A549 (cell line): ENCODE measurements around the gene SNX3. TPM values are rescaled to one million over a fixed set of nuclear protein-coding genes. Genes with fewer than 3 reads are reported as not detected.
"Not testable (repeated sequence)": the region's sequence is repeated elsewhere in the genome, so short reads cannot be mapped to it uniquely, and the experiment has no call there.

ENCODE experiments used
- ATAC-seq, 2 experiments: fragments of 200-7000 bp in 1 of 2; fragments of >200 bp in 1 of 2; cut with Nextera tagmentation in 1 of 2; cut with Tn5 transposase in 1 of 2; 3 replicates each; pipeline versions ENCODE4 v1.8.0 to v1.9.1; 2018 to 2020; ENCODE audit warnings: mild to moderate bottlenecking in 1 of 2, moderate library complexity in 1 of 2
- CTCF ChIA-PET: fragments of 300-600 bp; sonication (Branson Sonifier 250); formaldehyde crosslinking; extraction: SDS; loops from one replicate; lab custom pipeline; 2021; ENCODE audit warnings: antibody characterized with exemption, inconsistent platforms; lab: Yijun Ruan, JAX
- POLR2A ChIA-PET: fragments of 350-600 bp; formaldehyde crosslinking; extraction: SDS; loops from one replicate; lab custom pipeline; 2021; ENCODE audit warnings: antibody characterized with exemption, inconsistent platforms; lab: Yijun Ruan, JAX
- DNase-seq, 2 experiments: peaks; one replicate each; pipeline versions ENCODE4 v3.0.0 to v3.0.0-alpha.2; 2011 to 2016; ENCODE audit warnings: low read depth in 1 of 2, low spot score in 1 of 2
- FAIRE-seq: peaks from 2 replicates; lab custom pipeline; 2011; peaks lifted over from hg19 to GRCh38; lab: Jason Lieb, UNC
- H3K27ac ChIP-seq, 2 experiments: fragments of >200 bp; sonication (Bioruptor Twin); formaldehyde crosslinking; 3 replicates each; pipeline ENCODE4 v1.5.1; 2016 to 2017
- H3K4me1 ChIP-seq: fragments of >200 bp; sonication (Bioruptor Twin); formaldehyde crosslinking; 3 replicates; pipeline ENCODE4 v1.6.1; 2016
- H3K4me2 ChIP-seq: fragments of >200 bp; sonication (Bioruptor Twin); formaldehyde crosslinking; 3 replicates; pipeline ENCODE4 v1.6.1; 2016
- H3K4me3 ChIP-seq: fragments of >200 bp; sonication (Bioruptor Twin); formaldehyde crosslinking; 3 replicates; pipeline ENCODE4 v1.5.1; 2016
- H3K9me3 ChIP-seq: fragments of >200 bp; sonication (Bioruptor Twin); formaldehyde crosslinking; 3 replicates; pipeline ENCODE4 v1.6.1; 2016
- CBX8 ChIP-seq: fragments of 200-600 bp; sonication (generic); IDR thresholded peaks from 2 replicates; pipeline ENCODE4 v1.6.1; 2016
- CEBPB ChIP-seq, 2 experiments: fragments of >200 bp in 1 of 2; sonication (Bioruptor Twin) in 1 of 2; formaldehyde crosslinking in 1 of 2; IDR thresholded peaks; 2 replicates each; pipeline ENCODE4 v1.6.1; 2012 to 2016
- EHF ChIP-seq: fragments of 250-450 bp; sonication (Bioruptor Pico); IDR thresholded peaks from 2 replicates; pipeline ENCODE4 v1.5.0; 2020; ENCODE audit warnings: mild to moderate bottlenecking
- FOSB ChIP-seq: fragments of 250-450 bp; sonication (Bioruptor Pico); IDR thresholded peaks from 2 replicates; pipeline ENCODE4 v1.5.0; 2020; ENCODE audit warnings: mild to moderate bottlenecking, moderate library complexity
- FOXS1 ChIP-seq: fragments of 250-450 bp; sonication (Bioruptor Pico); IDR thresholded peaks from 2 replicates; pipeline ENCODE4 v1.5.0; 2020; ENCODE audit warnings: mild to moderate bottlenecking, moderate library complexity
- HEYL ChIP-seq: fragments of 250-450 bp; sonication (Bioruptor Pico); IDR thresholded peaks from 2 replicates; pipeline ENCODE4 v1.8.0; 2021; ENCODE audit warnings: mild to moderate bottlenecking, moderate library complexity
- HOXA7 ChIP-seq: fragments of 250-450 bp; sonication (Bioruptor Pico); IDR thresholded peaks from 2 replicates; pipeline ENCODE4 v1.5.0; 2020; ENCODE audit warnings: mild to moderate bottlenecking, moderate library complexity
- HOXB5 ChIP-seq: fragments of 250-450 bp; sonication (Bioruptor Pico); IDR thresholded peaks from 2 replicates; pipeline ENCODE4 v1.5.0; 2020; ENCODE audit warnings: mild to moderate bottlenecking, moderate library complexity
- MYC ChIP-seq: IDR thresholded peaks from 2 replicates; pipeline ENCODE4 v1.6.1; 2012; ENCODE audit warnings: mild to moderate bottlenecking, inconsistent platforms, low read length, improper control_type of control experiment, borderline replicate concordance
- NPAS2 ChIP-seq: fragments of 250-450 bp; sonication (Bioruptor Pico); IDR thresholded peaks from 2 replicates; pipeline ENCODE4 v1.8.0; 2022; ENCODE audit warnings: mild to moderate bottlenecking, moderate library complexity, borderline replicate concordance
- NR3C1 ChIP-seq: fragments of >200 bp; sonication (Bioruptor Twin); formaldehyde crosslinking; IDR thresholded peaks from 3 replicates; pipeline ENCODE4 v1.6.1; 2017
- PHF8 ChIP-seq: fragments of 200-600 bp; sonication (generic); IDR thresholded peaks from 2 replicates; pipeline ENCODE4 v1.6.1; 2016; ENCODE audit warnings: low read depth, mild to moderate bottlenecking, antibody characterized with exemption, moderate library complexity, borderline replicate concordance
- POLR2A ChIP-seq: IDR thresholded peaks from 2 replicates; pipeline ENCODE4 v1.6.1; 2012; ENCODE audit warnings: mild to moderate bottlenecking, low read length
- RAD21 ChIP-seq, 2 experiments: fragments of >200 bp in 1 of 2; sonication (Bioruptor Twin) in 1 of 2; formaldehyde crosslinking in 1 of 2; IDR thresholded peaks in 1 of 2; conservative IDR thresholded peaks in 1 of 2; 2 replicates in 1 of 2; 3 replicates in 1 of 2; pipeline ENCODE4 v1.6.1; 2012 to 2018; ENCODE audit warnings: inconsistent platforms in 1 of 2
- RARB ChIP-seq: fragments of 250-450 bp; sonication (Bioruptor Pico); IDR thresholded peaks from 2 replicates; pipeline ENCODE4 v1.8.0; 2021; ENCODE audit warnings: mild to moderate bottlenecking, moderate library complexity
- REST ChIP-seq: fragments of 200-600 bp; sonication (generic); IDR thresholded peaks from 2 replicates; pipeline ENCODE4 v1.6.1; 2016; ENCODE audit warnings: antibody characterized with exemption, mild to moderate bottlenecking, moderate library complexity
- RFX5 ChIP-seq: fragments of 450-650 bp; IDR thresholded peaks from 2 replicates; pipeline ENCODE4 v1.7.1; 2014; ENCODE audit warnings: antibody characterized with exemption, mild to moderate bottlenecking, moderate library complexity
- TFCP2L1 ChIP-seq: fragments of 250-450 bp; sonication (Bioruptor Pico); IDR thresholded peaks from 2 replicates; pipeline ENCODE4 v1.5.0; 2021; ENCODE audit warnings: mild to moderate bottlenecking
- ZSCAN20 ChIP-seq: fragments of 250-450 bp; sonication (Bioruptor Pico); IDR thresholded peaks from 2 replicates; pipeline ENCODE4 v1.8.0; 2022; ENCODE audit warnings: mild to moderate bottlenecking, moderate library complexity
- WGBS: methylation state at CpG from one replicate; pipeline ENCODE4 v1.1.6; 2017; ENCODE audit errors: missing lambda C conversion rate; 5-methylcytosine and 5-hydroxymethylcytosine counted together
- polyA plus RNA-seq, 4 experiments: library from polyadenylated mRNA; depleted of rRNA in 3 of 4; stranded (reverse); fragments of >200 nt; fragmentation: RNase III in 1 of 4; extraction: RNeasy Plus Mini Kit Qiagen cat#74134 plus additional on column Dnase treatment in 1 of 4; gene quantifications; 2 replicates in 3 of 4; 3 replicates in 1 of 4; pipeline ENCODE4 v1.2.3, GENCODE V29; 2011 to 2017
- TF ChIP-seq, protein P1 (sequence below): fragments of >200 bp; sonication (Bioruptor Twin); formaldehyde crosslinking; IDR thresholded peaks from 3 replicates; pipeline ENCODE4 v1.5.1; 2016
- TF ChIP-seq, protein P2 (sequence below): fragments of >200 bp; sonication (Bioruptor Twin); formaldehyde crosslinking; IDR thresholded peaks from 2 replicates; pipeline ENCODE4 v1.6.1; 2016

The SNX3 gene
- polyA plus RNA-seq, 2 of the 4 experiments (the other 2 are of a cell fraction), result 106 to 214 TPM

DNA sequence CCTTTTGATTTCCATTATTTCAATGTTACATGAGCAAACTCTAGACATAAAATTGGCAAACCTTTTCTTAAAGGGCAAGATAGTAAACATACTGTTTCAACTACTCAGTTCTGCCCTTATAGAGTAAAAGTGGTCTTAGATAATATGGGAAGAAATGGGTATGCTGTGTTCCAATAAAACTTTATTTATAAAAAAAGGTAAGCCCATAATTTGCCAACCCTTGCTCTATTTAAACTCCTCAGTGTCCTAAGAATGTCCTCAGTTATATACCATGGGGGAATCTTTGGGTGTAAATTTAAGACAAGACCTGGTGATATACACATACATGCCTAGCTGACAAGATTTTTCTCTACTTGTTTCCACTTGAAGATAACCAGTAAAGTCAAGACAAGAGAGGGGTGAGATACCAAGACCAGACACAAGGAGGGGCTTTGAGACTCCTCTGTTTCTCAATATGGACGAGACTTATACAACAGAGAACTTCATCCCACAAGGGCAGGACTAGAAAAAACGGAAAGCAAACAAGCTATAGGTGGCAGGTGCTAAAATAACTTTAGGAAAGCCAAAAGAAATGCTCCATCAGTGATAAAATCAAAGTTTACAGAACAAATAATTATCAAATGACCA, 10.5 kb downstream of the SNX3 start:
- WGBS, result 56% methylated on average over 2 of the region's 2 CpGs
- DNase-seq (peak in 1 of 2 experiments; percentile 45), ATAC-seq (peak; percentile 47 to 63; a peak in 4 of 6 replicates)

GRCh38 chr6:108247965-108248536, 12.8 kb downstream of the SNX3 start:
- ChIA-PET CTCF (no interaction called here), POLR2A (no interaction called here)
- Histone ChIP-seq H3K27ac (no peak overlapping the region), H3K9me3 (no peaks in the 10 kb centered on the region; the same call in 2 of the 3 replicates), H3K4me3 (no peak overlapping the region), H3K4me1 (no peaks in the 10 kb centered on the region), H3K4me2 (no peak overlapping the region)
- FAIRE-seq, result no peak
- TF ChIP-seq MYC (no peak), POLR2A (no peak), HEYL (no peak), FOSB (CRISPR knock-in tag) (no peak), RARB (CRISPR knock-in tag) (no peak), HOXA7 (CRISPR knock-in tag) (no peak), RFX5 (no peak)
- TF ChIP-seq, protein P1, sequence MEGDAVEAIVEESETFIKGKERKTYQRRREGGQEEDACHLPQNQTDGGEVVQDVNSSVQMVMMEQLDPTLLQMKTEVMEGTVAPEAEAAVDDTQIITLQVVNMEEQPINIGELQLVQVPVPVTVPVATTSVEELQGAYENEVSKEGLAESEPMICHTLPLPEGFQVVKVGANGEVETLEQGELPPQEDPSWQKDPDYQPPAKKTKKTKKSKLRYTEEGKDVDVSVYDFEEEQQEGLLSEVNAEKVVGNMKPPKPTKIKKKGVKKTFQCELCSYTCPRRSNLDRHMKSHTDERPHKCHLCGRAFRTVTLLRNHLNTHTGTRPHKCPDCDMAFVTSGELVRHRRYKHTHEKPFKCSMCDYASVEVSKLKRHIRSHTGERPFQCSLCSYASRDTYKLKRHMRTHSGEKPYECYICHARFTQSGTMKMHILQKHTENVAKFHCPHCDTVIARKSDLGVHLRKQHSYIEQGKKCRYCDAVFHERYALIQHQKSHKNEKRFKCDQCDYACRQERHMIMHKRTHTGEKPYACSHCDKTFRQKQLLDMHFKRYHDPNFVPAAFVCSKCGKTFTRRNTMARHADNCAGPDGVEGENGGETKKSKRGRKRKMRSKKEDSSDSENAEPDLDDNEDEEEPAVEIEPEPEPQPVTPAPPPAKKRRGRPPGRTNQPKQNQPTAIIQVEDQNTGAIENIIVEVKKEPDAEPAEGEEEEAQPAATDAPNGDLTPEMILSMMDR, result 0 out of 3 replicates have a peak, but pooled peaks have one; percentile 11
- DNase-seq, result no peak
- no peak for ATAC-seq
- 83% methylated on average over 1 of the region's 1 CpG for WGBS

More for the DNA sequence above, 10.5 kb downstream of the SNX3 start:
- Histone ChIP-seq H3K4me1 (no peaks in the 10 kb centered on the region), H3K4me3 (no peak overlapping the region), H3K27ac (no peak overlapping the region), H3K9me3 (no peaks in the 10 kb centered on the region), H3K4me2 (no peak overlapping the region)
- FAIRE-seq, result no peak
- POLR2A ChIA-PET, result interaction anchor here (0.6 kb wide), 1 partner anchor 12 kb away, joined by 4 read pairs; no protein-coding TSS in a partner anchor
- CTCF ChIA-PET, result interaction anchor here (0.6 to 1.1 kb wide), 2 partner anchors 243 to 267 kb away, joined by 3 to 5 read pairs; no protein-coding TSS in a partner anchor
- TF ChIP-seq, protein P1, result 0 out of 3 replicates have a peak, but pooled peaks have one; percentile 8
- TF ChIP-seq, protein P2, sequence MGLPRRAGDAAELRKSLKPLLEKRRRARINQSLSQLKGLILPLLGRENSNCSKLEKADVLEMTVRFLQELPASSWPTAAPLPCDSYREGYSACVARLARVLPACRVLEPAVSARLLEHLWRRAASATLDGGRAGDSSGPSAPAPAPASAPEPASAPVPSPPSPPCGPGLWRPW, result no peak
- TF ChIP-seq HOXA7 (CRISPR knock-in tag) (no peak), RAD21 (conservative IDR thresholded peaks at IDR 0.05 in 1 of 2, IDR thresholded peaks at IDR 0.05 in 1 of 2) (peak in 1 of 2 experiments; percentile 15; a peak in 1 of 5 replicates)
- TF ChIP-seq, all 56 proteins: peak for 2

DNA sequence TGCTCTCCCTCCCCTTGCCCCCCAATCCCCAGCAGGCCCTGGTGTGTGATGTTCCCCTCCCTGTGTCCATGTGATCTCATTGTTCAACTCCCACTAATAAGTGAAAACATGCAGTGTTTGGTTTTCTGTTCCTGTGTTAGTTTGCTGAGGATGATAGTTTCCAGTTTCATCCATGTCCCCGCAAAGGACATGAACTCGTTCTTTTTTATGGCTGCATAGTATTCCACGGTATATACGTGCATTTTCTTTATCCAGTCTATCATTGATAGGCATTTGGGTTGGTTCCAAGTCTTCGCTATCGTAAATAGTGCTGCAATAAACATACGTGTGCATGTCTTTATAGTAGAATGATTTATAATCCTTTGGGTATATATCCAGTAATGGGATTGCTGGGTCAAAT, 15.7 kb downstream of the SNX3 start:
- 95% methylated on average over 7 of the region's 7 CpGs for WGBS
- H3K4me2 ChIP-seq, H3K4me1 ChIP-seq, H3K27ac ChIP-seq, CTCF ChIA-PET, FAIRE-seq, H3K9me3 ChIP-seq, ATAC-seq, DNase-seq, POLR2A ChIA-PET, H3K4me3 ChIP-seq: not testable (repeated sequence)

DNA sequence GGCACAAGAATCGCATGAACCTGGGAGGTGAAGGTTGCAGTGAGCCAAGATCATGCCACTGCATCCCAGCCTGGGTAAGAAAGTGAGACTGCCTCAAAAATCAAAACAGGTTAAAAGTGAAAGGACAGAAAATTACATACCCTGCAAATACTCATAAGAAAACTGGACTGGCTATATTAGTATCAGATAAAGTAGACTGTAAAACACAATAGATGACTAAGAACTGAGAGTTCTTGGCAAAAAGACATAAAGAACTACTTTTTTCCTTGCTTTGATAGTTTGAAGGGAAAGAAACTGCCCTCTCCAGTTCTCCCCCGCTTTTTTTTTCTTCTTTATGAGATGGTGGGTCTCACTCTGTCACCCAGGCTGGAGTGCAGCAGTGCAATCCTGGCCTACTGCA, 17.0 kb downstream of the SNX3 start:
- Histone ChIP-seq H3K9me3 (no peaks in the 10 kb centered on the region; the same call in 2 of the 3 replicates), H3K4me2 (no peak overlapping the region), H3K4me3 (no peak overlapping the region), H3K27ac (no peak overlapping the region), H3K4me1 (no peaks in the 10 kb centered on the region)
- no peak for FAIRE-seq
- no peak for ATAC-seq
- no peak for DNase-seq
- ChIA-PET CTCF (no interaction called here), POLR2A (no interaction called here)
- WGBS, result 87% methylated on average over 2 of the region's 2 CpGs
- no peak for TF ChIP-seq TFCP2L1 (CRISPR knock-in tag)
- no peak for TF ChIP-seq NR3C1
- TF ChIP-seq ZSCAN20 (CRISPR knock-in tag), result no peak
- no peak for TF ChIP-seq EHF
- no peak for TF ChIP-seq HOXB5 (CRISPR knock-in tag)
- no peak for TF ChIP-seq FOXS1 (CRISPR knock-in tag)
- TF ChIP-seq FOSB (CRISPR knock-in tag), result no peak
- TF ChIP-seq CBX8, result no peak
- TF ChIP-seq MYC, result no peak
- no peak for TF ChIP-seq REST
- TF ChIP-seq CEBPB (IDR thresholded peaks at IDR 0.05), result no peak
- TF ChIP-seq PHF8, result no peak
- no peak for TF ChIP-seq NPAS2 (CRISPR knock-in tag)
